H1 (cell line): Measurements from ENCODE around the gene CLEC7A. TPM values are rescaled to one million over a fixed set of nuclear protein-coding genes. Genes with fewer than 3 reads are reported as not detected.

Source experiments
- CEBPB ChIP-seq: IDR thresholded peaks from 2 replicates; pipeline ENCODE4 v1.6.1; 2012; ENCODE audit warnings: low read depth, low read length
- EZH2 ChIP-seq: fragments of 200-600 bp; sonication (generic); IDR thresholded peaks from 2 replicates; pipeline ENCODE4 v1.7.1; 2012; ENCODE audit warnings: low read depth, mild to moderate bottlenecking, moderate library complexity, low read length, inconsistent platforms; ENCODE audit not compliant: severe bottlenecking
- NRF1 ChIP-seq: IDR thresholded peaks from 2 replicates; pipeline ENCODE4 v1.6.1; 2011; ENCODE audit warnings: mild to moderate bottlenecking, low read depth, low read length, improper control_type of control experiment
- RNF2 ChIP-seq: fragments of 200-900, 300-1000 bp; sonication (generic); IDR thresholded peaks from 2 replicates; pipeline ENCODE4 v1.7.1; 2016; ENCODE audit warnings: borderline replicate concordance, low read depth, mild to moderate bottlenecking, antibody characterized with exemption, low read length; ENCODE audit not compliant: poor library complexity, severe bottlenecking; ENCODE audit errors: missing control alignments
- SAP30 ChIP-seq: fragments of 300-600 bp; sonication (generic); IDR thresholded peaks from 2 replicates; pipeline ENCODE4 v1.7.1; 2012; ENCODE audit warnings: low read length, moderate library complexity, mild to moderate bottlenecking, inconsistent platforms; ENCODE audit not compliant: insufficient read depth, insufficient replicate concordance
- SIN3A ChIP-seq, 2 experiments: IDR thresholded peaks in 1 of 2; conservative IDR thresholded peaks in 1 of 2; 2 replicates each; pipeline ENCODE4 v1.6.1; 2011 to 2012; ENCODE audit warnings: low read length in 2 of 2, improper control_type of control experiment in 1 of 2, low read depth in 1 of 2, mild to moderate bottlenecking in 1 of 2
- SIX5 ChIP-seq: IDR thresholded peaks from 2 replicates; pipeline ENCODE4 v1.6.1; 2011; ENCODE audit warnings: mild to moderate bottlenecking, low read depth, low read length
- SP4 ChIP-seq: IDR thresholded peaks from 2 replicates; pipeline ENCODE4 v1.6.1; 2012; ENCODE audit warnings: low read length, inconsistent platforms
- USF2 ChIP-seq: IDR thresholded peaks from 2 replicates; pipeline ENCODE4 v1.6.1; 2011; ENCODE audit warnings: low read length, improper control_type of control experiment
- ZNF274 ChIP-seq: IDR thresholded peaks from 2 replicates; pipeline ENCODE4 v1.7.0; 2012; ENCODE audit warnings: low read length, borderline replicate concordance; ENCODE audit errors: extremely low read depth
- polyA plus RNA-seq, 7 experiments: library from polyadenylated mRNA; depleted of rRNA in 3 of 7; stranded (reverse) in 5 of 7; unstranded in 2 of 7; fragments of >200 nt in 5 of 7; fragments of 200-250 nt in 2 of 7; gene quantifications; 1 replicate in 5 of 7; 2 replicates in 1 of 7; 4 replicates in 1 of 7; pipeline versions ENCODE4 v1.2.1 to v1.2.3, GENCODE V29; 2011 to 2013; ENCODE audit warnings: missing spikeins in 2 of 7, mixed read lengths in 2 of 7
- total RNA-seq: library from RNA; stranded (reverse); fragmentation: NEBNext Ultra II Directional; extraction: Animal tissue kit (Norgen Biotek cat#: 25700); gene quantifications from 2 replicates; pipeline ENCODE4 v1.2.1, GENCODE V29; 2021

CLEC7A gene
- total and polyA plus RNA-seq, 2 of the 8 experiments (the other 6 are each of a cell fraction or from before 2014, with no cell fraction given), result 0.09 to 0.15 TPM

GRCh38 chr12:10171973-10172728 lies 42.2 kb upstream of the CLEC7A start, which contains the start of gene OLR1 (continued):
- TF ChIP-seq NRF1 (no peak), ZNF274 (no peak), CEBPB (no peak), SIN3A (conservative IDR thresholded peaks at IDR 0.05 in 1 of 2, IDR thresholded peaks at IDR 0.05 in 1 of 2; ENCODE audit: low read depth in 1 of 2, low read length in 2 of 2) (no peak), SAP30 (no peak), RNF2 (no peak), USF2 (no peak), SP4 (no peak), EZH2 (no peak), SIX5 (no peak)
